GM12878 (cell line): ENCODE results near the gene KRT24. TPM values are rescaled to one million over a fixed set of nuclear protein-coding genes. Genes with fewer than 3 reads are reported as not detected.

Source experiments
- ATAC-seq: fragments of 200-7000 bp; cut with Tn5 transposase; 3 replicates; pipeline ENCODE4 v1.9.1; 2020; ENCODE audit warnings: mild to moderate bottlenecking, moderate library complexity
- BruUV-seq: library from RNA; stranded (reverse); fragments of 400-500 nt; replicated peaks from 2 replicates; lab custom pipeline; 2021; lab: Mats Ljungman, UMichigan
- CTCF ChIA-PET: fragments of 300-600 bp; sonication (Branson Sonifier 250); formaldehyde crosslinking; extraction: SDS; loops from one replicate; lab custom pipeline; 2021; ENCODE audit warnings: inconsistent platforms; lab: Yijun Ruan, JAX
- POLR2A ChIA-PET: fragments of 350-600 bp; formaldehyde crosslinking; extraction: SDS; loops from one replicate; lab custom pipeline; 2021; ENCODE audit warnings: inconsistent platforms; lab: Charles Lee
- RAD21 ChIA-PET: fragments of 300-600 bp; sonication (Branson Sonifier 250); formaldehyde crosslinking; loops from one replicate; lab custom pipeline; 2023; ENCODE audit warnings: antibody characterized with exemption; ENCODE audit not compliant: unreplicated experiment; lab: Charles Lee
- SMC1A ChIA-PET: fragments of 300-600 bp; sonication (Branson Sonifier 250); formaldehyde crosslinking; loops from one replicate; lab custom pipeline; 2023; ENCODE audit not compliant: unreplicated experiment, uncharacterized antibody; lab: Charles Lee
- DNase-seq: peaks from one replicate; pipeline ENCODE4 v3.0.0-alpha.2; 2011; ENCODE audit warnings: low read depth, low spot score
- FAIRE-seq: peaks from 3 replicates; lab custom pipeline; 2011; peaks lifted over from hg19 to GRCh38; lab: Jason Lieb, UNC
- H2AFZ ChIP-seq: 2 replicates; pipeline ENCODE4 v1.6.0; 2011; ENCODE audit warnings: low read depth, low read length, control low read depth; ENCODE audit not compliant: control insufficient read depth
- H3K27ac ChIP-seq: 2 replicates; pipeline ENCODE4 v1.5.1; 2011; ENCODE audit warnings: control low read depth; ENCODE audit not compliant: control insufficient read depth, insufficient read depth
- H3K27me3 ChIP-seq, 2 experiments: replicated peaks in 1 of 2; 2 replicates each; pipeline versions ENCODE4 v1.6.0 to v1.6.1; 2011; ENCODE audit warnings: low read length in 1 of 2; ENCODE audit not compliant: control insufficient read depth in 2 of 2, insufficient read depth in 2 of 2
- H3K36me3 ChIP-seq, 2 experiments: 2 replicates each; pipeline ENCODE4 v1.5.1; 2011; ENCODE audit warnings: low read length in 1 of 2; ENCODE audit not compliant: control insufficient read depth in 2 of 2, insufficient read depth in 2 of 2
- H3K4me1 ChIP-seq: 2 replicates; pipeline ENCODE4 v1.6.1; 2011; ENCODE audit warnings: mild to moderate bottlenecking, low read length, moderate library complexity, mixed read lengths; ENCODE audit not compliant: control insufficient read depth, insufficient read depth
- H3K4me2 ChIP-seq: 2 replicates; pipeline ENCODE4 v1.6.0; 2011; ENCODE audit warnings: control low read depth; ENCODE audit not compliant: control insufficient read depth, insufficient read depth
- H3K4me3 ChIP-seq: fragments of 200-600 bp; sonication (generic); 2 replicates; pipeline ENCODE4 v1.5.1; 2016
- H3K79me2 ChIP-seq: 2 replicates; pipeline ENCODE4 v1.6.0; 2011; ENCODE audit warnings: low read length; ENCODE audit not compliant: control insufficient read depth, insufficient read depth
- H3K9ac ChIP-seq: 2 replicates; pipeline ENCODE4 v1.8.0; 2011; ENCODE audit warnings: low read length, control low read depth, mixed read lengths; ENCODE audit not compliant: control insufficient read depth, insufficient read depth
- H3K9me3 ChIP-seq: replicated peaks from 3 replicates; pipeline ENCODE4 v1.5.1; 2011; ENCODE audit warnings: mild to moderate bottlenecking, low read length; ENCODE audit not compliant: control insufficient read depth, insufficient read depth
- H4K20me1 ChIP-seq: 2 replicates; pipeline ENCODE4 v1.6.0; 2011; ENCODE audit not compliant: control insufficient read depth, insufficient read depth
- CEBPB ChIP-seq, 2 experiments: fragments of 150-350 bp in 1 of 2; IDR thresholded peaks; 2 replicates each; pipeline ENCODE4 v1.6.1; 2012 to 2014; ENCODE audit warnings: low read depth in 2 of 2, low read length in 2 of 2, borderline replicate concordance in 1 of 2, inconsistent platforms in 1 of 2
- CHD4 ChIP-seq: fragments of 200-600 bp; sonication (generic); IDR thresholded peaks from 2 replicates; pipeline ENCODE4 v1.6.1; 2016; ENCODE audit warnings: mild to moderate bottlenecking
- CTCF ChIP-seq, 3 experiments: IDR thresholded peaks in 2 of 3; conservative IDR thresholded peaks in 1 of 3; 2 replicates each; pipeline ENCODE4 v1.5.1; 2011; ENCODE audit warnings: low read depth in 3 of 3, low read length in 3 of 3, mild to moderate bottlenecking in 3 of 3, control low read depth in 2 of 3, moderate library complexity in 2 of 3, inconsistent platforms in 1 of 3, mixed read lengths in 1 of 3; ENCODE audit not compliant: control insufficient read depth in 2 of 3, insufficient read depth in 1 of 3; ENCODE audit errors: extremely low read depth in 1 of 3
- KLF5 ChIP-seq: fragments of 450-650 bp; IDR thresholded peaks from 2 replicates; pipeline ENCODE4 v1.6.1; 2014; ENCODE audit warnings: mild to moderate bottlenecking; ENCODE audit not compliant: partially characterized antibody
- RAD21 ChIP-seq: IDR thresholded peaks from 2 replicates; pipeline ENCODE4 v1.6.1; 2011; ENCODE audit warnings: mild to moderate bottlenecking, low read depth, low read length, moderate library complexity; ENCODE audit not compliant: insufficient read depth
- RELB ChIP-seq: fragments of 450-650 bp; IDR thresholded peaks from 2 replicates; pipeline ENCODE4 v1.6.1; 2017; ENCODE audit warnings: low read depth, mild to moderate bottlenecking, moderate library complexity
- ZNF217 ChIP-seq: fragments of 450-650 bp; IDR thresholded peaks from 2 replicates; pipeline ENCODE4 v1.6.1; 2017; ENCODE audit warnings: antibody characterized with exemption, mild to moderate bottlenecking
- WGBS: methylation state at CpG from one replicate; pipeline ENCODE4 v1.1.6; 2016; ENCODE audit warnings: low lambda C conversion rate; ENCODE audit not compliant: insufficient replicate concordance, insufficient coverage; ENCODE audit errors: missing lambda C conversion rate; 5-methylcytosine and 5-hydroxymethylcytosine counted together
- in situ Hi-C: fragments of 300-500 bp; cut with MboI; formaldehyde crosslinking; loops from 9 replicates; pipeline ENCODE4 v1.14.3; 2018; ENCODE audit warnings: mixed read lengths
- intact Hi-C: fragments of 100-400 bp; cut with micrococcal nuclease; formaldehyde crosslinking; loops from one replicate; pipeline ENCODE4 v1.14.2; 2022; ENCODE audit not compliant: unreplicated experiment
- polyA plus RNA-seq, 11 experiments: library from polyadenylated mRNA; depleted of rRNA in 4 of 11; unstranded in 6 of 11; stranded (reverse) in 5 of 11; fragments of >200 nt; fragmentation: Nextera tagmentation in 4 of 11; fragmentation: Illumina TruSeq in 1 of 11; extraction: Ambion mirVana in 4 of 11; extraction: Trizol in 1 of 11; gene quantifications; 1 replicate in 1 of 11; 2 replicates in 10 of 11; pipeline versions ENCODE4 v1.2.1 to v1.2.3, GENCODE V29; 2011 to 2016; ENCODE audit warnings: inconsistent platforms in 2 of 11, missing spikeins in 2 of 11, low read depth in 1 of 11
- total RNA-seq, 4 experiments: library from RNA; depleted of rRNA in 3 of 4; stranded (reverse); fragments of >200 nt in 3 of 4; fragmentation: Illumina TruSeq in 1 of 4; extraction: Trizol in 1 of 4; gene quantifications; 2 replicates each; pipeline versions ENCODE4 v1.2.1 to v1.2.3, GENCODE V29; 2013 to 2021

KRT24 gene
- total and polyA plus RNA-seq, 10 of the 15 experiments (the other 5 are each of a cell fraction or from before 2014, with no cell fraction given), result not detected

- TF ChIP-seq RELB, result no peak
- TF ChIP-seq KLF5, result no peak
- TF ChIP-seq CHD4, result no peak
- TF ChIP-seq ZNF217, result no peak
- TF ChIP-seq, all 136 proteins: peak for 0
Measured at GRCh38 chr17:40717776-40718175, 14.2 kb upstream of the KRT24 start (continued).

GRCh38 chr17:40714473-40714872, 10.9 kb upstream of the KRT24 start:
- H3K4me1 ChIP-seq, result no peaks in the 10 kb centered on the region
- POLR2A ChIA-PET, result no interaction called here
- no peak overlapping the region for H3K9ac ChIP-seq
- H3K4me3 ChIP-seq, result no peak overlapping the region
- no peak overlapping the region for H3K4me2 ChIP-seq
- peaks cover 0 to 3% of the 10 kb centered on the region in 2 experiments; a peak in 1 of 4 replicates for H3K27me3 ChIP-seq
- no peak overlapping the region for H3K27ac ChIP-seq
- TF ChIP-seq CTCF (IDR thresholded peaks at IDR 0.05 in 2 of 3, conservative IDR thresholded peaks at IDR 0.05 in 1 of 3; ENCODE audit: control insufficient read depth in 2 of 3, extremely low read depth in 1 of 3, insufficient read depth in 1 of 3, low read depth in 3 of 3, low read length in 3 of 3), result peak in 1 of 3 experiments; percentile 5; a peak in 1 of 6 replicates
- TF ChIP-seq CEBPB (IDR thresholded peaks at IDR 0.05; ENCODE audit: borderline replicate concordance in 1 of 2, low read depth in 2 of 2, low read length in 2 of 2), result no peak
- peak; percentile 26; the same call in 1 of the 2 replicates for TF ChIP-seq RAD21
- no peak for DNase-seq
- no peaks in the 10 kb centered on the region for H3K79me2 ChIP-seq
- no peak for FAIRE-seq
- no peak overlapping the region for H2AFZ ChIP-seq
- WGBS, result 31% methylated on average over 6 of the region's 6 CpGs
- CTCF ChIA-PET, result no interaction called here
- RAD21 ChIA-PET, result no interaction called here
- no peaks in the 10 kb centered on the region for H3K36me3 ChIP-seq
- in situ Hi-C loops, result no loop called here
- SMC1A ChIA-PET, result no interaction called here
- intact Hi-C loops, result no loop called here
- no peaks in the 10 kb centered on the region for H4K20me1 ChIP-seq
- BruUV-seq, result no TSS peak
- no peak for ATAC-seq
- H3K9me3 ChIP-seq, result no peaks in the 10 kb centered on the region
